GM12878 (cell line): ENCODE measurements around the gene TSPAN11.

Source experiments
- ASH2L ChIP-seq: fragments of 300-600, 200-600 bp; sonication (generic); IDR thresholded peaks from 2 replicates; pipeline ENCODE4 v1.6.1; 2017; ENCODE audit warnings: low read depth, mild to moderate bottlenecking, borderline replicate concordance
- BHLHE40 ChIP-seq, 2 experiments: fragments of 450-650 bp in 1 of 2; IDR thresholded peaks; 2 replicates each; pipeline ENCODE4 v1.6.1; 2011 to 2017; ENCODE audit warnings: low read depth in 2 of 2, borderline replicate concordance in 1 of 2, improper control_type of control experiment in 1 of 2, low read length in 1 of 2, mild to moderate bottlenecking in 1 of 2
- EZH2 ChIP-seq: IDR thresholded peaks from 2 replicates; pipeline ENCODE4 v1.6.1; 2012; ENCODE audit warnings: low read depth, mild to moderate bottlenecking, control low read depth, inconsistent platforms, low read length, borderline replicate concordance; ENCODE audit not compliant: control insufficient read depth
- MTA3 ChIP-seq: IDR thresholded peaks from 2 replicates; pipeline ENCODE4 v1.6.1; 2012; ENCODE audit warnings: low read length, inconsistent platforms, borderline replicate concordance
- NFIC ChIP-seq: IDR thresholded peaks from 2 replicates; pipeline ENCODE4 v1.6.1; 2012; ENCODE audit warnings: low read depth, mild to moderate bottlenecking, inconsistent platforms, low read length, moderate library complexity
- NR2F1 ChIP-seq: fragments of 450-650 bp; conservative IDR thresholded peaks from 2 replicates; pipeline ENCODE4 v1.6.1; 2017; ENCODE audit warnings: mild to moderate bottlenecking
- TCF12 ChIP-seq: IDR thresholded peaks from 2 replicates; pipeline ENCODE4 v1.6.1; 2011; ENCODE audit warnings: low read depth, mild to moderate bottlenecking, low read length
- TF ChIP-seq, protein P1 (sequence below), 3 experiments: IDR thresholded peaks in 2 of 3; conservative IDR thresholded peaks in 1 of 3; 2 replicates each; pipeline ENCODE4 v1.5.1; 2011; ENCODE audit warnings: low read depth in 3 of 3, low read length in 3 of 3, mild to moderate bottlenecking in 3 of 3, control low read depth in 2 of 3, moderate library complexity in 2 of 3, inconsistent platforms in 1 of 3, mixed read lengths in 1 of 3; ENCODE audit not compliant: control insufficient read depth in 2 of 3, insufficient read depth in 1 of 3; ENCODE audit errors: extremely low read depth in 1 of 3

GRCh38 chr12:31033681-31034080, 107.1 kb downstream of the TSPAN11 start:
- TF ChIP-seq BHLHE40 (IDR thresholded peaks at IDR 0.05; ENCODE audit: borderline replicate concordance in 1 of 2, low read depth in 2 of 2, low read length in 1 of 2) (no peak), TCF12 (no peak), NFIC (no peak), EZH2 (no peak), NR2F1 (no peak), MTA3 (no peak), ASH2L (no peak)
- TF ChIP-seq, protein P1, sequence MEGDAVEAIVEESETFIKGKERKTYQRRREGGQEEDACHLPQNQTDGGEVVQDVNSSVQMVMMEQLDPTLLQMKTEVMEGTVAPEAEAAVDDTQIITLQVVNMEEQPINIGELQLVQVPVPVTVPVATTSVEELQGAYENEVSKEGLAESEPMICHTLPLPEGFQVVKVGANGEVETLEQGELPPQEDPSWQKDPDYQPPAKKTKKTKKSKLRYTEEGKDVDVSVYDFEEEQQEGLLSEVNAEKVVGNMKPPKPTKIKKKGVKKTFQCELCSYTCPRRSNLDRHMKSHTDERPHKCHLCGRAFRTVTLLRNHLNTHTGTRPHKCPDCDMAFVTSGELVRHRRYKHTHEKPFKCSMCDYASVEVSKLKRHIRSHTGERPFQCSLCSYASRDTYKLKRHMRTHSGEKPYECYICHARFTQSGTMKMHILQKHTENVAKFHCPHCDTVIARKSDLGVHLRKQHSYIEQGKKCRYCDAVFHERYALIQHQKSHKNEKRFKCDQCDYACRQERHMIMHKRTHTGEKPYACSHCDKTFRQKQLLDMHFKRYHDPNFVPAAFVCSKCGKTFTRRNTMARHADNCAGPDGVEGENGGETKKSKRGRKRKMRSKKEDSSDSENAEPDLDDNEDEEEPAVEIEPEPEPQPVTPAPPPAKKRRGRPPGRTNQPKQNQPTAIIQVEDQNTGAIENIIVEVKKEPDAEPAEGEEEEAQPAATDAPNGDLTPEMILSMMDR (IDR thresholded peaks at IDR 0.05 in 2 of 3, conservative IDR thresholded peaks at IDR 0.05 in 1 of 3; ENCODE audit: control insufficient read depth in 2 of 3, extremely low read depth in 1 of 3, insufficient read depth in 1 of 3, low read depth in 3 of 3, low read length in 3 of 3): no peak
